Neural crest cell (in vitro differentiated cells): ENCODE data around the gene FAAP100. TPM values are rescaled to one million over a fixed set of nuclear protein-coding genes. Genes with fewer than 3 reads are reported as not detected.

Experiments used
- DNase-seq: peaks from one replicate; pipeline ENCODE4 v3.0.0; 2021; ENCODE audit warnings: low read depth, mixed read lengths, low spot score
- H3K27ac Mint-ChIP-seq: one replicate; pipeline ENCODE4 v1.8.0; 2021; ENCODE audit warnings: mild to moderate bottlenecking, mixed read lengths; ENCODE audit not compliant: unreplicated experiment
- H3K27me3 Mint-ChIP-seq: 2 replicates; pipeline ENCODE4 v1.8.0; 2021; ENCODE audit warnings: low read depth, mild to moderate bottlenecking, mixed read lengths
- H3K36me3 Mint-ChIP-seq: 2 replicates; pipeline ENCODE4 v1.8.0; 2021; ENCODE audit warnings: low read depth, mild to moderate bottlenecking, mixed read lengths
- H3K4me1 Mint-ChIP-seq: 2 replicates; pipeline ENCODE4 v1.8.0; 2021; ENCODE audit warnings: mixed read lengths
- H3K4me3 Mint-ChIP-seq: one replicate; pipeline ENCODE4 v1.8.0; 2021; ENCODE audit warnings: mild to moderate bottlenecking, mixed read lengths
- H3K9me3 Mint-ChIP-seq: 2 replicates; pipeline ENCODE4 v1.8.0; 2021; ENCODE audit warnings: mixed read lengths
- total RNA-seq: library from RNA; stranded (reverse); gene quantifications from 2 replicates; pipeline ENCODE4 v1.2.1, GENCODE V29; 2021
- TF ChIP-seq, protein P1 (sequence below): fragments of 200-600 bp; sonication (generic); conservative IDR thresholded peaks from 2 replicates; pipeline ENCODE4 v1.5.0; 2021; ENCODE audit warnings: antibody characterized with exemption, mild to moderate bottlenecking

The FAAP100 gene
- total RNA-seq, 1 donor from 2014 or later = 48.3 TPM

- DNase-seq = no peak
- Mint-ChIP-seq H3K4me3 (no peak overlapping the region), H3K4me1 (no peaks in the 10 kb centered on the region), H3K27me3 (no peaks in the 10 kb centered on the region), H3K36me3 (peaks cover 13% of the 10 kb centered on the region), H3K27ac (no peak overlapping the region), H3K9me3 (no peaks in the 10 kb centered on the region)
- TF ChIP-seq, protein P1, sequence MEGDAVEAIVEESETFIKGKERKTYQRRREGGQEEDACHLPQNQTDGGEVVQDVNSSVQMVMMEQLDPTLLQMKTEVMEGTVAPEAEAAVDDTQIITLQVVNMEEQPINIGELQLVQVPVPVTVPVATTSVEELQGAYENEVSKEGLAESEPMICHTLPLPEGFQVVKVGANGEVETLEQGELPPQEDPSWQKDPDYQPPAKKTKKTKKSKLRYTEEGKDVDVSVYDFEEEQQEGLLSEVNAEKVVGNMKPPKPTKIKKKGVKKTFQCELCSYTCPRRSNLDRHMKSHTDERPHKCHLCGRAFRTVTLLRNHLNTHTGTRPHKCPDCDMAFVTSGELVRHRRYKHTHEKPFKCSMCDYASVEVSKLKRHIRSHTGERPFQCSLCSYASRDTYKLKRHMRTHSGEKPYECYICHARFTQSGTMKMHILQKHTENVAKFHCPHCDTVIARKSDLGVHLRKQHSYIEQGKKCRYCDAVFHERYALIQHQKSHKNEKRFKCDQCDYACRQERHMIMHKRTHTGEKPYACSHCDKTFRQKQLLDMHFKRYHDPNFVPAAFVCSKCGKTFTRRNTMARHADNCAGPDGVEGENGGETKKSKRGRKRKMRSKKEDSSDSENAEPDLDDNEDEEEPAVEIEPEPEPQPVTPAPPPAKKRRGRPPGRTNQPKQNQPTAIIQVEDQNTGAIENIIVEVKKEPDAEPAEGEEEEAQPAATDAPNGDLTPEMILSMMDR = no peak
Observed at GRCh38 chr17:81568416-81568815, 16.3 kb upstream of the FAAP100 start.

DNA sequence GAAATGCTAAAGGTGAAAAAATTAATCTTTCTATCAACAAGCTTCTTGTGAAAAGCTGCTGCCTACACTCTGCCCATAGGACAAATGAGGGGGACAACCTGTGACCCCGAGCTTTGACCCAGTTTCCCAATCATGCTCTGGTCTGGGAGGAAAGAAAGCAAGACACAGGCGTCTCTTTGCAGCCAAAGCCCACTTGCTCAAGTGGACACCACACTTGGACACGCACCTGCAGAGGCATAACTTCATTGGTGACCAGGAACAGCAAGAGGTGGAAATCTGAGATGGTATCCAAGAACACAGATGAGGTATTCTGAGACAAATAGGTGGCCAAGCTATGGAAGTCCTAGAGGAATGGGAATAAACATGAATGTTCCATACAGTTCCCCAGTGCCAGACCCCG lies 15.0 kb upstream of the FAAP100 start:
- H3K27ac Mint-ChIP-seq = no peak overlapping the region
- TF ChIP-seq, protein P1 = no peak
- no peak for DNase-seq

GRCh38 chr17:81566461-81567126 lies 14.4 kb upstream of the FAAP100 start:
- no peaks in the 10 kb centered on the region for H3K27me3 Mint-ChIP-seq
- no peak overlapping the region for H3K4me3 Mint-ChIP-seq
- TF ChIP-seq, protein P1 = no peak
- H3K4me1 Mint-ChIP-seq = no peaks in the 10 kb centered on the region
- H3K36me3 Mint-ChIP-seq = peaks cover 10% of the 10 kb centered on the region
- no peak for DNase-seq
- no peaks in the 10 kb centered on the region for H3K9me3 Mint-ChIP-seq
- H3K27ac Mint-ChIP-seq = no peak overlapping the region

More for the DNA sequence above, 15.0 kb upstream of the FAAP100 start:
- Mint-ChIP-seq H3K9me3 (no peaks in the 10 kb centered on the region), H3K4me1 (no peaks in the 10 kb centered on the region), H3K36me3 (peaks cover 10% of the 10 kb centered on the region), H3K4me3 (no peak overlapping the region), H3K27me3 (no peaks in the 10 kb centered on the region)

GRCh38 chr17:81565231-81565630 lies 13.1 kb upstream of the FAAP100 start:
- no peak for DNase-seq
- H3K4me3 Mint-ChIP-seq = no peak overlapping the region
- TF ChIP-seq, protein P1 = no peak
- H3K27ac Mint-ChIP-seq = no peak overlapping the region
- H3K27me3 Mint-ChIP-seq = no peaks in the 10 kb centered on the region
- no peaks in the 10 kb centered on the region for H3K9me3 Mint-ChIP-seq
- peaks cover 12% of the 10 kb centered on the region for H3K36me3 Mint-ChIP-seq
- no peaks in the 10 kb centered on the region for H3K4me1 Mint-ChIP-seq

GRCh38 chr17:81564778-81565177 lies 12.6 kb upstream of the FAAP100 start:
- no peak for DNase-seq
- Mint-ChIP-seq H3K4me3 (no peak overlapping the region), H3K9me3 (no peaks in the 10 kb centered on the region), H3K27ac (no peak overlapping the region), H3K36me3 (peaks cover 12% of the 10 kb centered on the region), H3K4me1 (no peaks in the 10 kb centered on the region), H3K27me3 (no peaks in the 10 kb centered on the region)
- TF ChIP-seq, protein P1 = no peak
